Measurements from ENCODE around the gene ARL15.

Gene ARL15

GRCh38 chr5:53946405-53947100 lies 363.8 kb downstream of the ARL15 start:
- WGBS (ENCODE audit: extremely low coverage, insufficient coverage, insufficient read length), result no CpG with 5 or more reads among the region's 5 CpGs
- Histone ChIP-seq H3K4me3 (ENCODE audit: low read depth, low read length) (no peak overlapping the region), H3K36me3 (ENCODE audit: control insufficient read depth in 1 of 2, insufficient read depth in 2 of 2, low read length in 2 of 2) (no peaks in the 10 kb centered on the region), H3K4me1 (ENCODE audit: control insufficient read depth in 1 of 2, insufficient read depth in 2 of 2, low read length in 2 of 2) (no peaks in the 10 kb centered on the region), H2BK5ac (ENCODE audit: low read depth, low read length, poor library complexity) (no peak overlapping the region), H3K23ac (ENCODE audit: low read length) (no peak overlapping the region), H4K8ac (ENCODE audit: low read depth, low read length) (no peak overlapping the region), H2BK120ac (ENCODE audit: insufficient read depth, low read length, poor library complexity) (no peak overlapping the region), H3K9me3 (ENCODE audit: insufficient read depth, low read depth, low read length) (no peaks in the 10 kb centered on the region), H2AFZ (ENCODE audit: insufficient read depth, low read length, poor library complexity) (no peak overlapping the region), H3K4me2 (ENCODE audit: low read length) (no peak overlapping the region), H3K27ac (ENCODE audit: low read depth, low read length) (no peak overlapping the region), H2BK12ac (ENCODE audit: low read length) (no peak overlapping the region), H3K4ac (ENCODE audit: low read depth, low read length) (no peak overlapping the region), H3K27me3 (ENCODE audit: insufficient read depth, low read length) (no peaks in the 10 kb centered on the region), H3K79me2 (ENCODE audit: control insufficient read depth, insufficient read depth, low read length, poor library complexity) (no peaks in the 10 kb centered on the region), H3K18ac (ENCODE audit: low read length) (no peak overlapping the region), H3K14ac (ENCODE audit: low read length) (no peak overlapping the region), H3K9ac (ENCODE audit: low read length) (no peak overlapping the region), H2AK5ac (ENCODE audit: low read length) (no peak overlapping the region), H4K12ac (ENCODE audit: low read depth, low read length) (no peak overlapping the region), H3K79me1 (ENCODE audit: low read length) (no peaks in the 10 kb centered on the region), H4K91ac (ENCODE audit: low read depth, low read length) (no peak overlapping the region)
- no peak for DNase-seq

GRCh38 chr5:53944981-53945380 lies 365.4 kb downstream of the ARL15 start:
- Histone ChIP-seq H2BK120ac (ENCODE audit: insufficient read depth, low read length, poor library complexity) (no peak overlapping the region), H2AFZ (ENCODE audit: insufficient read depth, low read length, poor library complexity) (no peak overlapping the region), H3K18ac (ENCODE audit: low read length) (no peak overlapping the region), H3K4me3 (ENCODE audit: low read depth, low read length) (no peak overlapping the region), H3K14ac (ENCODE audit: low read length) (no peak overlapping the region), H3K4me1 (ENCODE audit: control insufficient read depth in 1 of 2, insufficient read depth in 2 of 2, low read length in 2 of 2) (no peaks in the 10 kb centered on the region), H3K27me3 (ENCODE audit: insufficient read depth, low read length) (no peaks in the 10 kb centered on the region), H4K8ac (ENCODE audit: low read depth, low read length) (no peak overlapping the region), H3K9me3 (ENCODE audit: insufficient read depth, low read depth, low read length) (no peaks in the 10 kb centered on the region), H3K23ac (ENCODE audit: low read length) (no peak overlapping the region), H3K36me3 (ENCODE audit: control insufficient read depth in 1 of 2, insufficient read depth in 2 of 2, low read length in 2 of 2) (no peaks in the 10 kb centered on the region), H3K79me1 (ENCODE audit: low read length) (no peaks in the 10 kb centered on the region), H3K4ac (ENCODE audit: low read depth, low read length) (no peak overlapping the region), H3K79me2 (ENCODE audit: control insufficient read depth, insufficient read depth, low read length, poor library complexity) (no peaks in the 10 kb centered on the region), H4K12ac (ENCODE audit: low read depth, low read length) (no peak overlapping the region), H3K4me2 (ENCODE audit: low read length) (no peak overlapping the region), H4K91ac (ENCODE audit: low read depth, low read length) (no peak overlapping the region), H2BK12ac (ENCODE audit: low read length) (no peak overlapping the region), H2BK5ac (ENCODE audit: low read depth, low read length, poor library complexity) (no peak overlapping the region), H3K27ac (ENCODE audit: low read depth, low read length) (no peak overlapping the region), H2AK5ac (ENCODE audit: low read length) (no peak overlapping the region), H3K9ac (ENCODE audit: low read length) (no peak overlapping the region)
- no CpG with 5 or more reads among the region's 7 CpGs for WGBS (ENCODE audit: extremely low coverage, insufficient coverage, insufficient read length)
- DNase-seq, result no peak

- no CpG with 5 or more reads among the region's 1 CpG for WGBS (ENCODE audit: extremely low coverage, insufficient coverage, insufficient read length)
- no peak overlapping the region for H4K91ac ChIP-seq (ENCODE audit: low read depth, low read length)
- H3K36me3 ChIP-seq (ENCODE audit: control insufficient read depth in 1 of 2, insufficient read depth in 2 of 2, low read length in 2 of 2), result no peaks in the 10 kb centered on the region
Measured at GRCh38 chr5:53943938-53944337, 366.4 kb downstream of the ARL15 start.

GRCh38 chr5:53942724-53943123 lies 367.6 kb downstream of the ARL15 start:
- no peak overlapping the region for H2BK5ac ChIP-seq (ENCODE audit: low read depth, low read length, poor library complexity)
- H3K79me1 ChIP-seq (ENCODE audit: low read length), result no peaks in the 10 kb centered on the region
- DNase-seq, result peak; percentile 61 to 80
- no CpG with 5 or more reads among the region's 6 CpGs for WGBS (ENCODE audit: extremely low coverage, insufficient coverage, insufficient read length)
- no peak overlapping the region for H2AK5ac ChIP-seq (ENCODE audit: low read length)
- no peaks in the 10 kb centered on the region for H3K4me1 ChIP-seq (ENCODE audit: control insufficient read depth in 1 of 2, insufficient read depth in 2 of 2, low read length in 2 of 2)
- no peaks in the 10 kb centered on the region for H3K27me3 ChIP-seq (ENCODE audit: insufficient read depth, low read length)
- H3K23ac ChIP-seq (ENCODE audit: low read length), result no peak overlapping the region
- no peak overlapping the region for H3K4me2 ChIP-seq (ENCODE audit: low read length)
- no peaks in the 10 kb centered on the region for H3K36me3 ChIP-seq (ENCODE audit: control insufficient read depth in 1 of 2, insufficient read depth in 2 of 2, low read length in 2 of 2)
- H3K27ac ChIP-seq (ENCODE audit: low read depth, low read length), result no peak overlapping the region
- H3K18ac ChIP-seq (ENCODE audit: low read length), result no peak overlapping the region
- no peak overlapping the region for H3K4me3 ChIP-seq (ENCODE audit: low read depth, low read length)
- no peak overlapping the region for H2BK120ac ChIP-seq (ENCODE audit: insufficient read depth, low read length, poor library complexity)
- H4K12ac ChIP-seq (ENCODE audit: low read depth, low read length), result no peak overlapping the region
- H3K9me3 ChIP-seq (ENCODE audit: insufficient read depth, low read depth, low read length), result no peaks in the 10 kb centered on the region
- no peak overlapping the region for H4K8ac ChIP-seq (ENCODE audit: low read depth, low read length)
- no peak overlapping the region for H3K9ac ChIP-seq (ENCODE audit: low read length)
- no peak overlapping the region for H2BK12ac ChIP-seq (ENCODE audit: low read length)
- H3K14ac ChIP-seq (ENCODE audit: low read length), result no peak overlapping the region
- no peak overlapping the region for H2AFZ ChIP-seq (ENCODE audit: insufficient read depth, low read length, poor library complexity)
- H3K79me2 ChIP-seq (ENCODE audit: control insufficient read depth, insufficient read depth, low read length, poor library complexity), result no peaks in the 10 kb centered on the region
- no peak overlapping the region for H3K4ac ChIP-seq (ENCODE audit: low read depth, low read length)
- no peak overlapping the region for H4K91ac ChIP-seq (ENCODE audit: low read depth, low read length)

More at GRCh38 chr5:53943938-53944337, 366.4 kb downstream of the ARL15 start:
- Histone ChIP-seq H3K18ac (ENCODE audit: low read length) (no peak overlapping the region), H4K12ac (ENCODE audit: low read depth, low read length) (no peak overlapping the region), H3K4me1 (ENCODE audit: control insufficient read depth in 1 of 2, insufficient read depth in 2 of 2, low read length in 2 of 2) (no peaks in the 10 kb centered on the region), H2AK5ac (ENCODE audit: low read length) (no peak overlapping the region), H3K14ac (ENCODE audit: low read length) (no peak overlapping the region), H3K4ac (ENCODE audit: low read depth, low read length) (no peak overlapping the region), H2BK12ac (ENCODE audit: low read length) (no peak overlapping the region), H3K79me1 (ENCODE audit: low read length) (no peaks in the 10 kb centered on the region), H3K9me3 (ENCODE audit: insufficient read depth, low read depth, low read length) (no peaks in the 10 kb centered on the region), H4K8ac (ENCODE audit: low read depth, low read length) (no peak overlapping the region), H3K23ac (ENCODE audit: low read length) (no peak overlapping the region), H3K4me3 (ENCODE audit: low read depth, low read length) (no peak overlapping the region), H3K27ac (ENCODE audit: low read depth, low read length) (no peak overlapping the region), H3K4me2 (ENCODE audit: low read length) (no peak overlapping the region), H2BK5ac (ENCODE audit: low read depth, low read length, poor library complexity) (no peak overlapping the region), H3K79me2 (ENCODE audit: control insufficient read depth, insufficient read depth, low read length, poor library complexity) (no peaks in the 10 kb centered on the region), H3K27me3 (ENCODE audit: insufficient read depth, low read length) (no peaks in the 10 kb centered on the region), H3K9ac (ENCODE audit: low read length) (no peak overlapping the region), H2BK120ac (ENCODE audit: insufficient read depth, low read length, poor library complexity) (no peak overlapping the region), H2AFZ (ENCODE audit: insufficient read depth, low read length, poor library complexity) (no peak overlapping the region)
- DNase-seq, result no peak

All from trophoblast cell (in vitro differentiated cells and primary cell).